HK-2 (cell line): ENCODE data around the gene BPHL.
"Not testable (repeated sequence)": the region's sequence is repeated elsewhere in the genome, so short reads cannot be mapped to it uniquely, and the experiment has no call there.

Experiments
- DNase-seq: peaks from one replicate; pipeline ENCODE4 v3.0.0-alpha.2; 2018; ENCODE audit not compliant: unreplicated experiment

Gene BPHL

GRCh38 chr6:3156184-3157130 is 37.9 kb downstream of the BPHL start:
- not testable (repeated sequence) for DNase-seq

- peak; percentile 86 for DNase-seq
Measured at GRCh38 chr6:3157131-3157933, 38.8 kb downstream of the BPHL start, which contains the start of gene TUBB2A. TUBB2A (minus strand) TSS chr6:3157544; CDS start chr6:3157463, 81 bp downstream.

- DNase-seq = no peak
Measured at GRCh38 chr6:3159805-3160781, 41.6 kb downstream of the BPHL start.

DNA sequence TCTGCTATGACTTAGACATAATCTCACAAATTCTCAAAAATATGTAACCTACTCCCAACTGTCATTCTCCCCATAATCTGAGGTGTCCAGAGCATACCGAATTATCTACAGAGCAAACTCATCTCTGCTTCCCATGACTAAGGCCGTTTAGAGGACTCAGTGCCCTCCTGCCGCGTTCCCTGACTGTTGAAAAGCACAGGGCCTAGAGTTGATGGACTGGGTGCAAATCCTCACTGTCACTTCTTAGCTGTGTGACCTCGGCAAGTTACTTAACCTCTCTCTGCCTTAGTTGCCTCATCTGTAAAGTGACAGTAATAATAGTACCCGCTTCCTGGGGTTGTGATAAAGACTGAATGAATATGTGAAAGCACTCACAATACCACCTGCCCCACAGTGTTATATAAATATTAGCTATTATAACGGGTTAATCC is 43.6 kb downstream of the BPHL start:
- no peak for DNase-seq

GRCh38 chr6:3162565-3163247 is 44.2 kb downstream of the BPHL start:
- peak; percentile 62 for DNase-seq

DNA sequence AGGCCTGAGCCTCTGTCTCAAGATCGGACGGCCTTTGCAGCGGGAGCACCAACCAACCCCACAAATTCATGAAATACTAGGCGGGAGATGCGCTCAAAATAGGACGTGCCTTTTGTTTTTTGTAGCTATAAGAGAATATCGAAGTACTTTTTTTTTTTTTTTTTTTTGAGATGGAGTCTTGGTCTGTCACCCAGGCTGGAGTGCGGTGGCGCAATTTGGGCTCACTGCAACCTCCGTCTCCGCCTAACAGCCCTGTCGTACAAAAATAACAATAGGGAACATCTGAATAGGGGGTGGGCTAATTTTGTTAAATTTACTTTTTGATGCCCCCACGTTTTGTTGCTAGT is 44.7 kb downstream of the BPHL start:
- no peak for DNase-seq

- DNase-seq = no peak
Measured at GRCh38 chr6:3164388-3164787, 45.9 kb downstream of the BPHL start.

- DNase-seq = no peak
Measured at GRCh38 chr6:3165631-3166534, 47.4 kb downstream of the BPHL start.

DNA sequence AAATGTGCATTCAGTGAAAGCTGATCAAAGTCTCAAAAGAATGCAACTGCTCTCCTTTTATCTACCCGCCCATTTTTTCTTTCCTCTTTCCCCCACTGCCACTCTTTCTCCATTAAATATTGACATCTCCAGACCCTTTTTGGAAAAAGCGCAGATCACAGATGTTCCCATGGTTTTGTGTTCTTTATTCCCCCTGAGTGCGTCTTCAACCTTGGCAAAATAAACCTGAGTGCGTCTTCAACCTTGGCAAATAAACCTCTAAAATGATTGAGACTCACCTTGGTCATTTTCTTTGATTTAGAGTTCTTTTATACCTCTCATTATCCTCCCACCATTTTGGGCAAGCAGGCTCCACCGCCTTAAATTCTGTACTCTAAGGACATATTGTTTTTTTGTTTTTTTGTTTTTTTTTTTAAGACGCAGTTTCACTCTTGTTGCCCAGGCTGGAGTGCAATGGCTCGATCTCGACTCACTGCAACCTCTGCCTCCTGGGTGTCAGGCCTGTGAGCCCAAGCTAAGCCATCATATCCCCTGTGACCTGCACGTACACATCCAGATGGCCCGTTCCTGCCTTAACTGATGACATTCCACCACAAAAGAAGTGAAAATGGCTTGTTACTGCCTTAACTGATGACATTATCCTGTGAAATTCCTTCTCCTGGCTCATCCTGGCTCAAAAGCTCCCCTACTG is 48.2 kb downstream of the BPHL start:
- not testable (repeated sequence) for DNase-seq

- not testable (repeated sequence) for DNase-seq
Measured at GRCh38 chr6:3168046-3168445, 49.5 kb downstream of the BPHL start.

- not testable (repeated sequence) for DNase-seq
Measured at GRCh38 chr6:3170676-3171075, 52.2 kb downstream of the BPHL start.

DNA sequence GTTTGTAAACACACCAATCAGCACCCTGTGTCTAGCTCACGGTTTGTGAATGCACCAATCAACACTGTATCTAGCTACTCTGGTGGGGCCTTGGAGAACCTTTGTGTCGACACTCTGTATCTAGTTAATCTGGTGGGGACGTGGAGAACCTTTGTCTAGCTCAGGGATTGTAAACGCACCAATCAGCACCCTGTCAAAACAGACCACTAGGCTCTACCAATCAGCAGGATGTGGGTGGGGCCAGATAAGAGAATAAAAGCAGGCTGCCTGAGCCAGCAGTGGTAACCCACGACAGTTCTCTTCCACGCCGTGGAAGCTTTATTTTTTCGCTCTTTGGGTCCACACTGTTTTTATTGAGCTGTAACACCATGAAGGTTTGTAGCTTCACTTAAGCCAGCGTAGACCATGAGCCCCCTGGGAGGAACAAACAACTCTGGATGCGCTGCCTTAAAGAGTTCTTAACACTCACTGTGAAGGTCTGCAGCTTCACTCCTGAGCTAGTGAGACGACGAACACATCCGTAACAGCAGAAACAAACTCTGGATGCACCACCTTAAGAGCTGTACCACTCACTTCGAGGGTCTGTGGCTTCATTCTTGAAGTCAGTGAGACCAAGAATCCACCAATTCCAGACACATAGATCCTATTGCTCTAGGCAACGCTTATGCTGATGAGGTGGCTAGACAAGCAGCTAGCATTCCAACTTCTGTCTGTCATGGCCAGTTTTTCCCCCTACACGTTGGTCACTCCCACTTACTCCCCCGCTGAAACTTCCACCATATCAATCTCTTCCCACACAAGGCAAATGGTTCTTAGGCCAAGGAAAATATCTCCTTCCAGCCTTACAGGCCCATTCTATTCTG is 53.0 kb downstream of the BPHL start:
- not testable (repeated sequence) for DNase-seq

DNA sequence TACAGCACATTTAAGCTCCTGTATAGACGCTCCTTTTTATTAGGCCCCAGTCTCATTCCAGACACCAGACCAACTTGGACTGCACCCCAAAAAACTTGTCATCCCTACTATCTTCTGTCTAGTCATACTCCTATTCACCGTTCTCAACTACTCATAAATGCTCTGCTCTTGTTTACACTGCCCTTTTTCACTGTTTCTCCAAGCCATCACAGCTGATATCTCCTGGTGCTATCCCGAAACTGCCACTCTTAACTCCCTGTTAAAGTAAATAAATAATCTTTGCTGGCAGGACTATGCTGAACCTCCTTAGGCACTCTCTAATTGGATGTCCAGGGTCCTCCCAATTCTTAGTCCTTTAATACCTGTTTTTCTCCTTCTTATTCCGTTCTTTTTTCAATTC is 54.3 kb downstream of the BPHL start:
- DNase-seq = not testable (repeated sequence)

- not testable (repeated sequence) for DNase-seq
Measured at GRCh38 chr6:3173636-3174089, 55.2 kb downstream of the BPHL start.

DNA sequence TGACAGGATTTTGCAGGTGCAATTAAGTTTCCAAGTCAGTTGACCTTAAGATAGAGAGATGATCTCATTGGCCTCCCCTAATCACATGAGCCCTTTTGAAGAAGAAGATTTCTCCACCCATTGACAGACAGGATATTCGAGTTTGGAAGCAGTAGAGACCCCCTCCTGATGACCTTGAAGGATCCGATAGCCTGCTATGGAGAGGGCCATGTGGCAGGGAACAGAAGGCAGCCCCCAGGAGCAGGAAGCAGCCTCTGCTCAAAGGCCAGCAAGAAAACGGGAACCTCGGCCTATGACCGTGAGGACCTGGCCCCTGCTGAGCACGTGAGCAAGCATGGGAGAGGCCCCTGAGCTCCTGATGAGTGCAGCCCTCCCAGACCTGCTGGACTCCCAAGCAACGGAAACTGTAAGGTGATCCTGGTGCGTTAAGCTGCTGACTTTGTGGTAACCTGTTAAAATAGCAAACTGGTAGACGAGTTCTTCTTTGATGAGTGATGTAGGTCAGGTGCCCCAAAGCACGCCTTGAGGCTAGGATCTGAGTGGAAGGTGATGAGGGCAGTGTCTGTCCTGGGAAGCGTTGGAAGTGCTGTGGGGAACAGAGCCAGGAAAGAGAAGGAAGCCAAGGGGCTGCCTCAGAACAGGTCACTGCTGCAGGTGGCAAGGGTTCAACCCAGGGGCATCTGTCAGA is 57.3 kb downstream of the BPHL start:
- no peak for DNase-seq

GRCh38 chr6:3176562-3177355 is 58.2 kb downstream of the BPHL start:
- DNase-seq = peak; percentile 60

- not testable (repeated sequence) for DNase-seq
Measured at GRCh38 chr6:3178666-3179065, 60.2 kb downstream of the BPHL start.
